HepG2 (cell line): ENCODE data around the gene LIPC. TPM values are rescaled to one million over a fixed set of nuclear protein-coding genes. Genes with fewer than 3 reads are reported as not detected.

Source experiments
- BCL6 ChIP-seq: IDR thresholded peaks from 2 replicates; pipeline ENCODE4 v1.6.1; 2016; ENCODE audit warnings: missing genetic modification reagents, missing compliant biosample characterization
- EP300 ChIP-seq, 3 experiments: sonication (generic) in 1 of 3; formaldehyde crosslinking in 1 of 3; IDR thresholded peaks; 2 replicates each; pipeline versions ENCODE4 v1.5.1 to v1.6.1; 2011 to 2020; ENCODE audit warnings: low read depth in 2 of 3, low read length in 2 of 3, borderline replicate concordance in 1 of 3, improper control_type of control experiment in 1 of 3, mild to moderate bottlenecking in 1 of 3, missing genetic modification reagents in 1 of 3, moderate library complexity in 1 of 3
- ETV5 ChIP-seq: IDR thresholded peaks from 2 replicates; pipeline ENCODE4 v1.6.1; 2018; ENCODE audit warnings: missing biosample characterization, missing genetic modification reagents, inconsistent platforms, borderline replicate concordance
- FOXP1 ChIP-seq, 2 experiments: fragments of 450-650 bp in 1 of 2; IDR thresholded peaks; 2 replicates each; pipeline ENCODE4 v1.6.1; 2017 to 2018; ENCODE audit warnings: antibody characterized with exemption in 1 of 2
- HNF4G ChIP-seq, 2 experiments: sonication (generic) in 1 of 2; formaldehyde crosslinking in 1 of 2; IDR thresholded peaks; 2 replicates each; pipeline versions ENCODE4 v1.4.0 to v1.6.1; 2011 to 2020; ENCODE audit warnings: borderline replicate concordance in 2 of 2, low read depth in 2 of 2, mild to moderate bottlenecking in 2 of 2, low read length in 1 of 2, missing genetic modification reagents in 1 of 2, moderate library complexity in 1 of 2
- HOXA5 ChIP-seq: sonication (generic); formaldehyde crosslinking; IDR thresholded peaks from 2 replicates; pipeline ENCODE4 v1.4.0; 2020; ENCODE audit warnings: missing genetic modification reagents
- MLXIP ChIP-seq: sonication (generic); formaldehyde crosslinking; IDR thresholded peaks from 2 replicates; pipeline ENCODE4 v1.9.0; 2021; ENCODE audit warnings: missing genetic modification reagents, borderline replicate concordance
- NR2F6 ChIP-seq, 2 experiments: IDR thresholded peaks; 2 replicates each; pipeline ENCODE4 v1.6.1; 2016; ENCODE audit warnings: antibody characterized with exemption in 1 of 2, mild to moderate bottlenecking in 1 of 2
- PAXIP1 ChIP-seq: sonication (generic); formaldehyde crosslinking; conservative IDR thresholded peaks from 2 replicates; pipeline ENCODE4 v1.4.0; 2020; ENCODE audit warnings: mild to moderate bottlenecking, missing genetic modification reagents, moderate library complexity
- SOX6 ChIP-seq, 2 experiments: fragments of 450-650 bp in 1 of 2; sonication (generic) in 1 of 2; formaldehyde crosslinking in 1 of 2; IDR thresholded peaks; 2 replicates each; pipeline versions ENCODE4 v1.4.0 to v1.6.1; 2017 to 2020; ENCODE audit warnings: antibody characterized with exemption in 1 of 2, mild to moderate bottlenecking in 1 of 2, missing genetic modification reagents in 1 of 2
- TCF7 ChIP-seq: sonication (generic); IDR thresholded peaks from 2 replicates; pipeline ENCODE4 v1.6.1; 2016; ENCODE audit warnings: antibody characterized with exemption, low read depth
- XBP1 ChIP-seq: sonication (generic); formaldehyde crosslinking; IDR thresholded peaks from 2 replicates; pipeline ENCODE4 v1.5.0; 2020; ENCODE audit warnings: missing genetic modification reagents
- ZHX1 ChIP-seq: sonication (generic); formaldehyde crosslinking; IDR thresholded peaks from 2 replicates; pipeline ENCODE4 v1.8.1; 2022; ENCODE audit warnings: low read depth, mild to moderate bottlenecking, missing genetic modification reagents
- ZNF605 ChIP-seq: sonication (generic); formaldehyde crosslinking; IDR thresholded peaks from 2 replicates; pipeline ENCODE4 v1.8.0; 2022; ENCODE audit warnings: mild to moderate bottlenecking, missing genetic modification reagents
- ZNF644 ChIP-seq: IDR thresholded peaks from 2 replicates; pipeline ENCODE4 v1.6.1; 2016; ENCODE audit warnings: low read depth
- polyA plus RNA-seq, 8 experiments: library from polyadenylated mRNA; depleted of rRNA in 3 of 8; stranded (reverse) in 7 of 8; unstranded in 1 of 8; fragments of >200 nt; fragmentation: Illumina TruSeq in 4 of 8; extraction: Trizol in 4 of 8; gene quantifications; 2 replicates each; pipeline versions ENCODE4 v1.2.1 to v1.2.3, GENCODE V29; 2011 to 2016; ENCODE audit warnings: low read depth in 4 of 8, missing spikeins in 1 of 8, mixed read lengths in 1 of 8; ENCODE audit not compliant: insufficient read depth in 1 of 8
- total RNA-seq, 5 experiments: library from RNA; depleted of rRNA; stranded (reverse); fragments of >200 nt; fragmentation: Illumina TruSeq; extraction: Trizol; gene quantifications; 2 replicates each; pipeline ENCODE4 v1.2.3, GENCODE V29; 2016; ENCODE audit warnings: low read depth in 1 of 5

Gene LIPC
- total and polyA plus RNA-seq, 2 of the 13 experiments (the other 11 are each of a cell fraction or from before 2014, with no cell fraction given) = 26.0 to 38.0 TPM

GRCh38 chr15:58546635-58547627 lies 115.1 kb downstream of the LIPC start (continued):
- TF ChIP-seq MLXIP (CRISPR knock-in tag) = no peak
- TF ChIP-seq TCF7 = peak; percentile 77
- peak; percentile 27; the same call in 1 of the 2 replicates for TF ChIP-seq ETV5 (CRISPR knock-in tag)
- TF ChIP-seq NR2F6 (IDR thresholded peaks at IDR 0.05) = peak; percentile 18; the same call in 1 of the 2 replicates
- TF ChIP-seq NR2F6 (CRISPR knock-in tag; IDR thresholded peaks at IDR 0.05) = 0 out of 2 replicates have a peak, but pooled peaks have one; percentile 17
- TF ChIP-seq ZNF605 = no peak
- TF ChIP-seq PAXIP1 (CRISPR knock-in tag) = peak; percentile 43; the same call in 1 of the 2 replicates
- TF ChIP-seq SOX6 (IDR thresholded peaks at IDR 0.05) = no peak
- peak; percentile 75 for TF ChIP-seq SOX6 (CRISPR knock-in tag; IDR thresholded peaks at IDR 0.05)
- TF ChIP-seq EP300 (IDR thresholded peaks at IDR 0.05; ENCODE audit: low read depth in 2 of 2, low read length in 2 of 2) = peak in 1 of 2 experiments; percentile 51; a peak in 1 of 4 replicates
- TF ChIP-seq EP300 (CRISPR knock-in tag; IDR thresholded peaks at IDR 0.05; ENCODE audit: borderline replicate concordance) = peak; percentile 15; the same call in 1 of the 2 replicates
- peak; percentile 49 for TF ChIP-seq ZNF644 (CRISPR knock-in tag)
- TF ChIP-seq XBP1 (CRISPR knock-in tag) = no peak
- no peak; the same call in 1 of the 2 replicates for TF ChIP-seq HNF4G (IDR thresholded peaks at IDR 0.05; ENCODE audit: borderline replicate concordance, low read depth, low read length)
- TF ChIP-seq HNF4G (CRISPR knock-in tag; IDR thresholded peaks at IDR 0.05; ENCODE audit: borderline replicate concordance, low read depth) = 0 out of 2 replicates have a peak, but pooled peaks have one; percentile 14
- TF ChIP-seq BCL6 (CRISPR knock-in tag) = 0 out of 2 replicates have a peak, but pooled peaks have one; percentile 22
- TF ChIP-seq FOXP1 (IDR thresholded peaks at IDR 0.05) = no peak
- 0 out of 2 replicates have a peak, but pooled peaks have one; percentile 29 for TF ChIP-seq FOXP1 (CRISPR knock-in tag; IDR thresholded peaks at IDR 0.05)
- 0 out of 2 replicates have a peak, but pooled peaks have one; percentile 40 for TF ChIP-seq ZHX1 (CRISPR knock-in tag)
- no peak for TF ChIP-seq HOXA5 (CRISPR knock-in tag)
